HG02642 (cell line): ENCODE data around the gene UBE2M.
A peak's percentile ranks its signal among the peaks of the same experiment; 100 is the strongest.
"Not testable (repeated sequence)": the region's sequence is repeated elsewhere in the genome, so short reads cannot be mapped to it uniquely, and the experiment has no call there.

Experiments used
- ATAC-seq: cut with Tn5 transposase; IDR thresholded peaks from one replicate; pipeline ENCODE4 v1.9.1; 2021; ENCODE audit warnings: mild to moderate bottlenecking; ENCODE audit not compliant: unreplicated experiment, poor library complexity

The UBE2M gene

GRCh38 chr19:58543826-58544590 is 14.4 kb downstream of the UBE2M start, which contains the start of gene TRIM28:
Gene TRIM28 (plus strand): TSS chr19:58544064. CDS start chr19:58544758, 694 bp downstream.
- ATAC-seq = peak; percentile 80

GRCh38 chr19:58542641-58543372 is 15.6 kb downstream of the UBE2M start:
- not testable (repeated sequence) for ATAC-seq

GRCh38 chr19:58539169-58539559 is 19.2 kb downstream of the UBE2M start:
- not testable (repeated sequence) for ATAC-seq

GRCh38 chr19:58538257-58539168 is 19.9 kb downstream of the UBE2M start:
- no peak for ATAC-seq

- no peak for ATAC-seq
These were observed 21.3 kb downstream of the UBE2M start for GRCh38 chr19:58536852-58537798.

GRCh38 chr19:58535857-58536256 is 22.6 kb downstream of the UBE2M start:
- ATAC-seq = no peak

GRCh38 chr19:58531034-58531840 is 27.2 kb downstream of the UBE2M start:
- ATAC-seq = no peak

- ATAC-seq = no peak
These were observed 29.0 kb downstream of the UBE2M start for GRCh38 chr19:58529405-58529804.

GRCh38 chr19:58522709-58523108 is 35.7 kb downstream of the UBE2M start:
- ATAC-seq = no peak

- no peak for ATAC-seq
These were observed 36.8 kb downstream of the UBE2M start for GRCh38 chr19:58521651-58522050.

GRCh38 chr19:58520257-58520599 is 38.2 kb downstream of the UBE2M start:
- no peak for ATAC-seq

- ATAC-seq = peak; percentile 81
These were observed 38.8 kb downstream of the UBE2M start, which contains the start of gene ZBTB45 for GRCh38 chr19:58519355-58520256. Gene ZBTB45 (minus strand): TSS chr19:58519810. CDS start chr19:58517673, 2,137 bp downstream.

GRCh38 chr19:58519087-58519354 is 39.4 kb downstream of the UBE2M start:
- ATAC-seq = peak; percentile 0

- no peak for ATAC-seq
These were observed 39.9 kb downstream of the UBE2M start for GRCh38 chr19:58518256-58519086.

- no peak for ATAC-seq
These were observed 41.2 kb downstream of the UBE2M start for GRCh38 chr19:58516964-58517833.

GRCh38 chr19:58516246-58516836 is 42.1 kb downstream of the UBE2M start:
- no peak for ATAC-seq
